IPS-18c (cell line): ENCODE data around the gene TPCN1.

Source experiments
- H3K4me3 ChIP-seq: 2 replicates; pipeline ENCODE4 v1.7.0; 2013; ENCODE audit warnings: low read depth, mild to moderate bottlenecking, low read length, moderate library complexity; ENCODE audit not compliant: insufficient read depth
- H3K9me3 ChIP-seq: one replicate; pipeline ENCODE4 v1.6.1; 2013; ENCODE audit warnings: mild to moderate bottlenecking, low read length, moderate library complexity; ENCODE audit not compliant: control insufficient read depth, insufficient read depth

Gene TPCN1

GRCh38 chr12:113208041-113208934 lies 13.0 kb upstream of the TPCN1 start:
- H3K4me3 ChIP-seq = no peak overlapping the region; the same call in 1 of the 2 replicates
- H3K9me3 ChIP-seq = no peaks in the 10 kb centered on the region

GRCh38 chr12:113211160-113211559 lies 10.1 kb upstream of the TPCN1 start:
- H3K4me3 ChIP-seq = no peak overlapping the region

GRCh38 chr12:113214895-113215400 lies 6.3 kb upstream of the TPCN1 start:
- Histone ChIP-seq H3K4me3 (no peak overlapping the region), H3K9me3 (no peaks in the 10 kb centered on the region)

More at GRCh38 chr12:113211160-113211559, 10.1 kb upstream of the TPCN1 start:
- no peaks in the 10 kb centered on the region for H3K9me3 ChIP-seq

- Histone ChIP-seq H3K9me3 (no peaks in the 10 kb centered on the region), H3K4me3 (no peak overlapping the region)
Measured at GRCh38 chr12:113216027-113216426, 5.2 kb upstream of the TPCN1 start.

GRCh38 chr12:113220593-113221180 lies 577 bp upstream of the TPCN1 start:
- Histone ChIP-seq H3K9me3 (peaks cover 3% of the 10 kb centered on the region), H3K4me3 (peak overlapping the region; percentile 54)

GRCh38 chr12:113221997-113222729 lies 899 bp downstream of the TPCN1 start:
- peaks cover 3% of the 10 kb centered on the region for H3K9me3 ChIP-seq
- H3K4me3 ChIP-seq = peak overlapping the region; percentile 82

- peaks cover 3% of the 10 kb centered on the region for H3K9me3 ChIP-seq
Measured at GRCh38 chr12:113222730-113223531, 1.7 kb downstream of the TPCN1 start.

GRCh38 chr12:113224955-113225354 lies 3.7 kb downstream of the TPCN1 start:
- no peak overlapping the region for H3K4me3 ChIP-seq
- H3K9me3 ChIP-seq = peaks cover 3% of the 10 kb centered on the region

More at GRCh38 chr12:113222730-113223531, 1.7 kb downstream of the TPCN1 start:
- H3K4me3 ChIP-seq = no peak overlapping the region

GRCh38 chr12:113226696-113227568 lies 5.7 kb downstream of the TPCN1 start:
- Histone ChIP-seq H3K4me3 (no peak overlapping the region), H3K9me3 (peaks cover 4% of the 10 kb centered on the region)

- Histone ChIP-seq H3K4me3 (no peak overlapping the region), H3K9me3 (peaks cover 4% of the 10 kb centered on the region)
Measured at GRCh38 chr12:113227686-113228391, 6.6 kb downstream of the TPCN1 start.

- no peak overlapping the region for H3K4me3 ChIP-seq
- peaks cover 4% of the 10 kb centered on the region for H3K9me3 ChIP-seq
Measured at GRCh38 chr12:113228394-113229028, 7.2 kb downstream of the TPCN1 start.

- H3K9me3 ChIP-seq = peaks cover 4% of the 10 kb centered on the region
- no peak overlapping the region for H3K4me3 ChIP-seq
Measured at GRCh38 chr12:113230315-113231234, 9.3 kb downstream of the TPCN1 start.

- Histone ChIP-seq H3K4me3 (no peak overlapping the region), H3K9me3 (peaks cover 4% of the 10 kb centered on the region)
Measured at GRCh38 chr12:113231235-113232088, 10.2 kb downstream of the TPCN1 start.
